CD1c-positive myeloid dendritic cell (primary cell): Measurements from ENCODE around the gene NOP14.
"Not testable (repeated sequence)": the region's sequence is repeated elsewhere in the genome, so short reads cannot be mapped to it uniquely, and the experiment has no call there.

Source experiments
- DNase-seq: peaks from one replicate; pipeline ENCODE4 v3.0.0-alpha.2; 2016; ENCODE audit errors: extremely low spot score

The NOP14 gene

DNA sequence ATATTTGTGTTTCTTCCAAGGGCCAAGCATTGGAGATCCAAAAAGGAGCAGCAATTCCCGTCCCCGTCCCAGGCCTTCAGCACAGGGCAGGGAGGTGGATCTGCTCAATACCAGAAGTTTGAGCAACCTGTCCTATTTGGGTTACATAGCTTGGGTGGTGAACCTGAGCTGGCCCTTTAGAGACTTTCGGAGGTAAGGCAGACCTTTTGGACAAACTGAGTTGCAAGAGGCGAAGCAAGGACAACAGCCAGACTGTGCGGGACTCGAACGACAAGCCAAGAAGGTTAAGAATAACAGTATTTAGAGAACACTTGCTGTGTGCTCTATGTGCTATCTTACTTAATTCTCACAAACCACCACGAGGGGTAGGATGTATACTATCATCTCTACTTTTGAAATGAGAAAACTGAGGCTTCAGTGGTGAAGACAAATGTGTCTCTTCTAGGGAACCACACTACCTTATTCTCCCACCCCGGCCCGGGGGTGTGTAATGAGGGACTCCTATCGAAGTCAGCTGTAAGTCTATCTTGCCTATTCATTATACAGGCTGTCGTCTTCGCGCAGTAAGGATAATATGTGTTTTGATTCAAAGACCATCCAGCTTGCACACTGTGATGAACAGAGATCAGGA, 1.3 kb downstream of the NOP14 start:
- peak; percentile 17 for DNase-seq

DNA sequence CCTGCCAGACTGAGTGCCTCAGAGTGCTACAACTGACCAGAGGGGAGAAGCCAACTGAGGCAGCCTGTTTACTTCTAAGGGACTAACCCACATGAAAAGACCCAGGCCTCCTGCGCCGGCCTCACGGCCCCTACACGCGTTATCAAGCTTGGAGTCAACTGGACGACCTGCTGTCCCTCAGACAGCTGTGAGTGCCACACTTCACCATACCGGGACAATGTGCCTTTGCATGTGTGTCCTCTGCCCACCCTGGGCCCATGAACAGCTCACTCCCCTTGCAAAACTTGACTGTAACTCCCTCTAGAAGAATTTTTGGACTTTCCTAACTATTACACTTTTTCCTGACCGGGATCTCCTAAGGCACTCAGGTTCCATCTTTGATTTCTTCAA, 1.8 kb downstream of the NOP14 start:
- DNase-seq, result no peak

DNA sequence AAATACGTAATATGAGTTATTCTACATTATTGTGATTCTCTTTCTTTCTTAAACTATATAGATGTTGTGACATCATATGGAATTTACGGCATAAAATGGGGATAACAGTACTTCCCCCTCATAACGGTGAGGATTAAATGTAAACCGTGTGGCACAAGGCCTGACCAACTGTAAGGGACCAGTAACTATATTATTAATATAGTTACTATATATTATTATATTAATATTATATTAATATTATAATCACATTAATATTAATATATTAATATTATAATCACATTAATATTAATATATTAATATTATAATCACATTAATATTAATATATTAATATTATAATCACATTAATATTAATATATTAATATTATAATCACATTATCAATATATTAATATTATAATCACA, 2.8 kb downstream of the NOP14 start:
- DNase-seq, result not testable (repeated sequence)

- DNase-seq, result no peak
These were observed 4.8 kb downstream of the NOP14 start for GRCh38 chr4:2958446-2958845.

GRCh38 chr4:2955186-2956044, 7.8 kb downstream of the NOP14 start:
- not testable (repeated sequence) for DNase-seq

- DNase-seq, result no peak
These were observed 8.6 kb downstream of the NOP14 start for GRCh38 chr4:2954358-2955185.

DNA sequence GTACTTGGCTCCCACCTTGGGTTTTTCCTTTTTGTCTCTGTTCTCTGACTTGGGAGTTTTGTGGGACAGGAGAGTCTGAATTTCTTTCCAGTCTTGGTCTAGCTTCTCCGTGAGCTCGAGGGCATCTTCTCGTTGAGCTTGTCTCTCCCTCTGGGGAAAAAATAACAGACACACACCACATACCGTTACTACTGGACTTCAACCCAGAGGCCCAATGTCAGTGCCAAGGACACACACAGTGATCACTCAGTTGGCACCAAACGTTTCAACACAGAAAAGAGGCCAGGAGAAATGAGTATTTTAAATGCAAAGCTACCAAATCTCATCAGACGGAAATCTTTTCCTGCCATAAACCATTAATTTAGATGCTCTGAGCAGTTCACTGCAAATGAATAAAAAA, 9.7 kb downstream of the NOP14 start:
- DNase-seq, result no peak

GRCh38 chr4:2950221-2950989, 12.8 kb downstream of the NOP14 start:
- DNase-seq, result no peak

- no peak for DNase-seq
These were observed 13.5 kb downstream of the NOP14 start for GRCh38 chr4:2949782-2950125.

DNA sequence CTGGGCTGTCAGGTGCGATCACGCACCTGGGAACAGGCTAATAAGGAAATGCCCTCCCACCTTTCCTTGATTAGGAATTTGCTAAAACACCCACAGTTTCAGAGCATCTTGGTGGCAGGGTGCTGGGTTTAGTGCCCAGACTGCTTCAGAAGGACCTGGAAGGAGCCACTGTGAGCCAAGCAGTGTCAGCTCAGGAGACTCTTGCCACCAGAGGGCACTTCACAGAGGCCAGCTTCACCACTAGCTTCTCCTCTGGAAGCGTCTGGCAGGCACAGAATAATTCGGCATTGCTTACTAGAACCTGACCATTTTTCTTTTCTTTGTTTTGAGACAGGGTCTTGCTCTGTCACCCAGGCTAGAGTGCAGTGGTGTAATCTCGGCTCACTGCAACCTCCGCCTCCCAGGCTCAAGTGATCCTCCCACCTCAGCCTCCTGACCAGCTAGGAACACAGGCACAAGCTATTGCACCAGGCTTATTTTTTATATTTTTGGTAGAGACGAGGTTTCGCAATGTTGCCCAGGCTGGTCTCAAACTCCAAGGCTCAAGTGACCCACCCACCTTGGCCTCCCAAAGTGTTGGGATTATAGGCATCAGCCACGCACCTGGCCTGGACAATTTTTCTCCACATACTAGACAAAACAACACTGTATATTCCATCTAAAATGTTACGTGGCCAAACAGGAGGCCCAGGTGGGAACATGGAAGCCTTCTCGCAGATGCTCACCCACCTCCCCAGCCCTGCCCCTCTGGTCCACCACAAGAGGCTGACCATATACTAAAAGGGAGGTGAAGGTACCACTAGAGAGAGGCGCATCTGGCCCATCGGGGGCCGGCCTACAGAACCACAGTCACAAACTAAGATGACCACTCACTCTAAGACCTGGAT, 14.1 kb downstream of the NOP14 start:
- no peak for DNase-seq

- DNase-seq, result no peak
These were observed 15.3 kb downstream of the NOP14 start for GRCh38 chr4:2947926-2948325.

- DNase-seq, result no peak
These were observed 16.2 kb downstream of the NOP14 start for GRCh38 chr4:2946812-2947600.

DNA sequence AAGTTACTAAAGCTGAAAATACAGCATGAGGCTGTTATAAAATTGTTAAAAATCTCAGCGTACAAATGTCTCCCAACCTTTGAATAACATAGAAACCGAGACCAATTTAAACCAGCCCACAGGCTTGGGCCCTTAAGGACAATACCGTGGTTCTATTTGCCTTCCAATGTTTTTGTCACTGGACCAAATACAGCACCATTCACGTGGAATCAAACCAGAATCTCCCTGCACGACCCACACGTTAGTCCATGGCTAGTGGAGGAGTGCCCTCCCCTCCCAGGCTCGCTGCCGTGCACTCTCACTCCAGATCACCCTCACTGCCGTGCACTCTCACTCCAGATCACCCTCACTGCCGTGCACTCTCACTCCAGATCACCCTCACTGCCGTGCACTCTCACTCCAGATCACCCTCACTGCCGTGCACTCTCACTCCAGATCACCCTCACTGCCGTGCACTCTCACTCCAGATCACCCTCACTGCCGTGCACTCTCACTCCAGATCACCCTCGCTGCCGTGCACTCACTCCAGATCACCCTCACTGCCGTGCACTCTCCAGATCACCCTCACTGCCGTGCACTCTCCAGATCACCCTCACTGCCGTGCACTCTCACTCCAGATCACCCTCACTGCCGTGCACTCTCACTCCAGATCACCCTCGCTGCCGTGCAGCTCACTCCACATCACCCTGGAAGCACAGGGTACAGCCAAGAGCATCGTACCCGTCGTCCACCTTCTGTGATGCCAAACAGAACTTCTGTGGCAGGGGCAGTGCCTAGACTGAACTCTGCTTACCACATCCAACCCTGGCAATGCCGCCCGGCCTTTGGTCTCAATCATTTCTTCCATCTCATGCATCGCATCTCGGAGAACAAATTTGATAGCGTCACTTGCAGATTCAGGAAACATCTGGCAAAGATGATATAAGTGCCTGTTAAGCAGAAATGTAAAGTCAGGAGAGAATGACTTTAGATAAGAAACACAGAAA, 17.3 kb downstream of the NOP14 start:
- not testable (repeated sequence) for DNase-seq

- peak; percentile 25 for DNase-seq
These were observed 18.4 kb downstream of the NOP14 start for GRCh38 chr4:2944586-2945526.

GRCh38 chr4:2944091-2944482, 19.1 kb downstream of the NOP14 start:
- DNase-seq, result no peak

DNA sequence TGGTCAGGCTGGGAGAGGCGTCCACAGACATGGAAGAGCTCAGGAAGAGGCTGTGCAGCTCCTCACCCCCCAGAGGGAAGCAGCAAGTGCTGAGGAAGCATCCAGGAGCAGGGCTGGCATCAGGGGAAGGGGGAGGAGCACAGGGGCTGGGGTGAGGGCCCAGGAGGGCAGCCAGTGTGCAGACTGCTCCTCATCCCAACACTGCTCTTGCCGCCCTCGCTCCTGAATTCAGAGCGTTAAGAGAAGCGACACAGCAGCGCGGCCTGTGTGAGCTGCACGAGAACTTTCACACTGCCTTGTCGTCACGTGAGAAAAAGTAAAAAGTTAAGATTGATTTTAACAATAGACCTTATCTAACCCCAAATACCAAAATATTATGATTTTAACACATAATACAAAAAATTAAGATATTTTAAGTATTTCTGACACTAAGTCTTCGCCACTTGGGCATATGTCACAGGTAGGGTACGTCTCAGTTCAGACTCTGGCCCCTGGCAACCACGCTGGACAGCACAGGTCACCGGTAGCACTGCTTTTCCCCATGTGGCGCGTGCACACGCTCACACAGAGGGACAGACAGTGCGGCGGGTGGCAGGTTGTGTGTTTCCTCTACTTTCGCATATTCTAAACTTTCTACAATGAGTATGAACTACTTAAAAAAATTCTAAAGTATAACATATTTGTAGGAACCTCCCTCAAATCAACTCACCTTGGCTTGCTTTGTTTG, 19.7 kb downstream of the NOP14 start:
- DNase-seq, result no peak
